AG09309 (cell line): ENCODE data around the gene TM4SF4.

ENCODE experiments used
- DNase-seq: peaks from one replicate; pipeline ENCODE4 v3.0.0-alpha.2; 2010; ENCODE audit warnings: low read depth
- H3K4me3 ChIP-seq: 2 replicates; pipeline ENCODE4 v1.5.1; 2011; ENCODE audit warnings: mild to moderate bottlenecking, low read depth, low read length, moderate library complexity; ENCODE audit not compliant: control insufficient read depth
- CTCF ChIP-seq: IDR thresholded peaks from 2 replicates; pipeline ENCODE4 v1.5.1; 2011; ENCODE audit warnings: mild to moderate bottlenecking, low read depth, low read length, inconsistent platforms; ENCODE audit not compliant: insufficient read depth, control insufficient read depth; ENCODE audit errors: missing control alignments

The TM4SF4 gene

GRCh38 chr3:149514471-149514870 is 40.0 kb downstream of the TM4SF4 start:
- no peak for DNase-seq
- TF ChIP-seq CTCF: no peak
- H3K4me3 ChIP-seq: no peak overlapping the region

GRCh38 chr3:149515249-149515648 is 40.8 kb downstream of the TM4SF4 start:
- no peak for TF ChIP-seq CTCF
- no peak overlapping the region for H3K4me3 ChIP-seq
- no peak for DNase-seq

- TF ChIP-seq CTCF: no peak
- no peak for DNase-seq
- no peak overlapping the region for H3K4me3 ChIP-seq
These were observed 42.4 kb downstream of the TM4SF4 start for GRCh38 chr3:149516920-149517319.

GRCh38 chr3:149519912-149520311 is 45.4 kb downstream of the TM4SF4 start:
- no peak overlapping the region for H3K4me3 ChIP-seq
- no peak for DNase-seq
- TF ChIP-seq CTCF: no peak

GRCh38 chr3:149523512-149524299 is 49.2 kb downstream of the TM4SF4 start:
- no peak for DNase-seq
- no peak for TF ChIP-seq CTCF
- H3K4me3 ChIP-seq: no peak overlapping the region

GRCh38 chr3:149527531-149528339 is 53.2 kb downstream of the TM4SF4 start:
- H3K4me3 ChIP-seq: no peak overlapping the region
- DNase-seq: no peak
- peak; percentile 25 for TF ChIP-seq CTCF
